ENCODE results near the gene UNC5A. TPM values are rescaled to one million over a fixed set of nuclear protein-coding genes. Genes with fewer than 3 reads are reported as not detected.

UNC5A gene
- total RNA-seq, 1 donor from 2014 or later, result 0.21 TPM

DNA sequence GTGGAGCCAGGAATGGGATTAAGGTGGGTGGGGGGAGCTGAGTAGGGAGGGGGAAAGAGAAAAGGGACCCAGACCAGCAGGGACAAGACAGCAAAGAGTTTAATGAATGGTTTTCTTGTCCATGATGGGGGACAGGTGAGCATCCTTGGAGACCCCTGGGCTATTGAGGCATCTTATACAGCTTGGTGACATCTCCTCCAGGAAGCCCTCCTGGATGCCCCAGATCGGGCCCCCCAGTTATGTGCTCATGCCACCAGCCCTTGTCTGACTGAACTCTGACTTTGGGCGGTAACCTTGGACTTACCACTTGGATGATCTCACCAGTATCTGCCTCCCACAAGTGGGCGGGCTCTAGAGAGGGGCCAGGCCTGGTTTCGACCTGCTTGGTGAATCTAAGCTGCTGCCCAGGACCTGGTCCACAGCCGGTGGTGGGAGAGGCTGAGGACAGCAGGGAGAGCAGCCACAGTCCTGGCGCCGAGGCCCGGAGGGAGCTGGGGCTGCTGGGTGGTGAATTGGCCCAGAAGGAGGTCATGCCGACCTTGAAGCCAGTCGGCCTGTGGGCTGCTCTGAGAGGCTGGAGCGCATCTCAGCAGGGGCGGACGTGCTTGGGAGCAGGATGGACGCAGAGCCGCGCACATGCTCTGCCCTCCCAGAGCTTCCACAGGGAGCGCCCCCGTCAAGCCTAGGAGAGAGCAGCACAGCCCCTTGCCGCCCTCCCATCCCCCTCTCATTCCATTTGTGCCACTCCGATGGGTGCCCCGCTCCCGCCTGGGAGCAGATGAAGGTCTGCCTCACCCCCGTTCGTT lies 36.2 kb downstream of the UNC5A start:
- Histone ChIP-seq H3K9me3 (no peaks in the 10 kb centered on the region), H3K4me3 (no peak overlapping the region), H3K4me1 (no peaks in the 10 kb centered on the region), H3K27me3 (ENCODE audit: low read depth) (peaks cover 78% of the 10 kb centered on the region), H3K27ac (no peak overlapping the region), H3K36me3 (no peaks in the 10 kb centered on the region)
- DNase-seq (no peak), ATAC-seq (no peak)
- TF ChIP-seq, protein P1, sequence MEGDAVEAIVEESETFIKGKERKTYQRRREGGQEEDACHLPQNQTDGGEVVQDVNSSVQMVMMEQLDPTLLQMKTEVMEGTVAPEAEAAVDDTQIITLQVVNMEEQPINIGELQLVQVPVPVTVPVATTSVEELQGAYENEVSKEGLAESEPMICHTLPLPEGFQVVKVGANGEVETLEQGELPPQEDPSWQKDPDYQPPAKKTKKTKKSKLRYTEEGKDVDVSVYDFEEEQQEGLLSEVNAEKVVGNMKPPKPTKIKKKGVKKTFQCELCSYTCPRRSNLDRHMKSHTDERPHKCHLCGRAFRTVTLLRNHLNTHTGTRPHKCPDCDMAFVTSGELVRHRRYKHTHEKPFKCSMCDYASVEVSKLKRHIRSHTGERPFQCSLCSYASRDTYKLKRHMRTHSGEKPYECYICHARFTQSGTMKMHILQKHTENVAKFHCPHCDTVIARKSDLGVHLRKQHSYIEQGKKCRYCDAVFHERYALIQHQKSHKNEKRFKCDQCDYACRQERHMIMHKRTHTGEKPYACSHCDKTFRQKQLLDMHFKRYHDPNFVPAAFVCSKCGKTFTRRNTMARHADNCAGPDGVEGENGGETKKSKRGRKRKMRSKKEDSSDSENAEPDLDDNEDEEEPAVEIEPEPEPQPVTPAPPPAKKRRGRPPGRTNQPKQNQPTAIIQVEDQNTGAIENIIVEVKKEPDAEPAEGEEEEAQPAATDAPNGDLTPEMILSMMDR (IDR thresholded peaks at IDR 0.05), result no peak
- intact Hi-C loops (cut with DNase I), result no loop called here

DNA sequence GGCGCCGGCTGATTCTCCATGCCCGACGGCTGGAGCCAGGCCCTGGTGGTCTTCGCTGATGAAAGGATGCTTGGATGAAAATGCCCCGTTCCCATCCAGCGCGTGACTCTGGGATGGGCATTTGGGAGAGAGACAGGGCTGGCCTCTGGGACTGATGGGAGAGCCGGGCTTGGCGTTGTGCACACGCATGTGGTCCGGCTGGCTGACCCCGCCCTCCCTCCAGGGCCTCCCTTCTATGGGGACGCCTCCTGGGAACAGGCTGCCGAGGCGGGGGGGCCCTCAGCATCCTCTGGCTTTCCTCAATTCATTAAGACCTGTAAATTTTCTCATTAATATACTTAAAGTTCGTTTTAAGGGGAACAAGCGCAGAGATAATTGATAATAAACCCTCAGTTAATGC lies 36.8 kb downstream of the UNC5A start:
- Histone ChIP-seq H3K4me1 (no peaks in the 10 kb centered on the region), H3K27ac (no peak overlapping the region), H3K27me3 (ENCODE audit: low read depth) (peaks cover 78% of the 10 kb centered on the region), H3K36me3 (no peaks in the 10 kb centered on the region), H3K9me3 (no peaks in the 10 kb centered on the region), H3K4me3 (no peak overlapping the region)
- TF ChIP-seq, protein P1 (IDR thresholded peaks at IDR 0.05), result no peak
- ATAC-seq (no peak), DNase-seq (no peak)
- intact Hi-C loops (cut with DNase I), result no loop called here

GRCh38 chr5:176847726-176848290 lies 37.4 kb downstream of the UNC5A start:
- Histone ChIP-seq H3K27me3 (ENCODE audit: low read depth) (peaks cover 75% of the 10 kb centered on the region), H3K4me3 (no peak overlapping the region), H3K36me3 (no peaks in the 10 kb centered on the region), H3K9me3 (no peaks in the 10 kb centered on the region), H3K4me1 (no peaks in the 10 kb centered on the region), H3K27ac (no peak overlapping the region)
- DNase-seq (no peak), ATAC-seq (no peak)
- TF ChIP-seq, protein P1 (IDR thresholded peaks at IDR 0.05), result no peak
- intact Hi-C loops (cut with DNase I), result no loop called here

DNA sequence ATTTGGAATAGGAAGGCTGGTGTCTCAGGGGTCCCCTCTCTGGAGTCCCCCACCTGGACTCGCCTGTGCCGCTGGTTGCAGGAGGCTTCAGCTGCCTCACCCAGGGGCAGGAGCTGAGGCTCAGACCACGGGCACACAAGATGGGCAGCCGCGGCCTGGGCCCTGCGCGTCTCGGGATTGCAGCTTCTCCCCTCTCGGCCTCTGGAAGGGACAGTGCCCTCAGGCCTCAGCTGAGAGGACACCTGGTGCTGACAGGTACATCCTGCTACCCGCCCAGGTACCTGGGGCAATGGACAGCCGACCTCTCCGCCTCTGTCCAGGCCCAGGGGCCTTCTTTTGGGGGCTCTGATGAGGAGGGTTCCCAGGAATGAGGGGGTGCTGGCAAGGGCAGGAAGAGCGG lies 38.3 kb downstream of the UNC5A start:
- ATAC-seq (no peak), DNase-seq (no peak)
- TF ChIP-seq, protein P1 (IDR thresholded peaks at IDR 0.05), result no peak
- H3K9me3 ChIP-seq, result no peaks in the 10 kb centered on the region
- no peaks in the 10 kb centered on the region for H3K4me1 ChIP-seq
- no peak overlapping the region for H3K4me3 ChIP-seq
- H3K27me3 ChIP-seq (ENCODE audit: low read depth), result peaks cover 70% of the 10 kb centered on the region
- no peak overlapping the region for H3K27ac ChIP-seq
- no peaks in the 10 kb centered on the region for H3K36me3 ChIP-seq
- intact Hi-C loops (cut with DNase I), result no loop called here

DNA sequence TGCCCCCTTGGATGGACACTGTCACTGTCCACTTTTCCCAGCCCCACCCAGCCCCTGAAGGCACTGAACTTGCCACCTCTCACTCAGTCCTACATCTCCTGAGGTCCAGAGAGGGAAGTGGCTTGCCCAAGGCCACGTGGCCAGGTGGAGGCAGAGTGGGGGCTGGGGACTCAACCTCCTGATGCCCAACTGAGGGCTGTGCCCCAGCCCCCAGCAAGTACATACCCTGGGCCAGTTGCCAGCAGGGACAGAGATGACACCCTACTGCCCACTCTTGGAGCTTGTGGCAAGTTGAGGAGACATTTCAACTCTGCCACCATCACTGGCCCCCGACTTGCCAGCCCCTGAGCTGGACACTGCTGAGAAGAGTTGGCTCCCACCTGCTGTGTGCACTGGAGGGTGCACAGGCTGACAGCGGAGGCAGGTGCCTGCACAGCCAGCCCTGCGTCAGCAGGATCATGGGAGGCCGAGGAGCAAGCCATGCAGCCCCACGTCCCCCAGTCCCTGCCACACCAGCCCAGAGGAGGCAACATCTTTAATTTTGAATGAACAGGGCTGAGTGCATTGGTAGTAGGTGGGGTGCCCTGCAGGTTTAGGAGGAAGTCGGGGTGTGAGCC lies 39.4 kb downstream of the UNC5A start:
- no peaks in the 10 kb centered on the region for H3K4me1 ChIP-seq
- no peak overlapping the region for H3K4me3 ChIP-seq
- DNase-seq (no peak), ATAC-seq (no peak)
- H3K27me3 ChIP-seq (ENCODE audit: low read depth), result peaks cover 69% of the 10 kb centered on the region
- TF ChIP-seq, protein P1 (IDR thresholded peaks at IDR 0.05), result no peak
- no peak overlapping the region for H3K27ac ChIP-seq
- H3K36me3 ChIP-seq, result no peaks in the 10 kb centered on the region
- intact Hi-C loops (cut with DNase I), result no loop called here
- no peaks in the 10 kb centered on the region for H3K9me3 ChIP-seq

All from lower lobe of right lung (tissue), 2 donors.